Ecto neural progenitor cell (in vitro differentiated cells): ENCODE measurements around the gene LRRC27.

Experiments
- DNase-seq: peaks from one replicate; pipeline ENCODE4 v3.0.0-alpha.2; 2018; ENCODE audit warnings: low spot score

The LRRC27 gene

DNA sequence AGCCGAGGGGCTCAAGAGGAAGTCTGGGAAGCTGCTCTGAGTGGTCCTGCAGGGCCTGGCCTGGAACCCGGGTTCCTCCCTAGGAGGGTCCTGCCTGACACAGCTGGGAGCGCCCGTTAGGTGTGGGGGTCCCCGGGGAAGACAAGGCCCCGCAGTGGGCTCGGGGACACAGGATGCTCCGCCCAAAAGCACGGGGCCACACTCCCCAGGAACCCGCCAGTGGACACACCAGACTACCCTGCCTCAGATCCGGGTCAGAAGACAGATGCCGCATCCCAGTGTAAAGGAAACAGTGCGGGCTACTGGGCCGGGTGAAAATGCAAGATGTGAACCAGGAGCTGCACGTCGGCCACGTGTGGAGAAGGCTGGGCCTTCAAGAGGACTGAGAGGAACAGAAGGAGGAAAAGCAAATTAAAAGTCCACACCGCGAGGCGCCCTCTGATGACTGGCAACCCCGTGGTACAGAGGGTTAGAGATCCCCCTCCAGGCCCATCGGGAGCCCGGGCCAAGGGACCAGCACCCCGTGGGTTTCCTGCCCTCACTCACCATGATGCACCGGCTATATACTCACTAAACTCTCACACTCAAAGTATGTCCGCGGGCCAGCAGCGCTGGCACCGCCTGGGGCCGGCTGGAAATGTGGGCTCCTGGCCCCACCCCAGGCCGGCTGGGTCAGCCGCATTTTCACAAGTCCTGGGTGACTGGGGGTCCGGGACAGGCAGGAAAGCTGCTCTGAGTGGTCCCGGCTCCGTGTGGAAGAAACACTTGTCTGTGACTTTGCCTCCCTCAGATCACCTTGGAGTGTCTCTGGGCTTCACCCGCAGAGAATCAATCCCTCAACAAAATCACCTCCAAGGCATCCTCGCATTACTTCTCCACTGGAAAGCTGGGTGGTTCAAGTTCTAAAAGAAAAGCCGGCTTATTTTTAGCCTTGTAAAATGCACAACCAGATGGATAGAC is 30.3 kb upstream of the LRRC27 start:
- peak; percentile 36 for DNase-seq

- DNase-seq, result no peak
Observed at GRCh38 chr10:132302421-132303310, 29.3 kb upstream of the LRRC27 start.

DNA sequence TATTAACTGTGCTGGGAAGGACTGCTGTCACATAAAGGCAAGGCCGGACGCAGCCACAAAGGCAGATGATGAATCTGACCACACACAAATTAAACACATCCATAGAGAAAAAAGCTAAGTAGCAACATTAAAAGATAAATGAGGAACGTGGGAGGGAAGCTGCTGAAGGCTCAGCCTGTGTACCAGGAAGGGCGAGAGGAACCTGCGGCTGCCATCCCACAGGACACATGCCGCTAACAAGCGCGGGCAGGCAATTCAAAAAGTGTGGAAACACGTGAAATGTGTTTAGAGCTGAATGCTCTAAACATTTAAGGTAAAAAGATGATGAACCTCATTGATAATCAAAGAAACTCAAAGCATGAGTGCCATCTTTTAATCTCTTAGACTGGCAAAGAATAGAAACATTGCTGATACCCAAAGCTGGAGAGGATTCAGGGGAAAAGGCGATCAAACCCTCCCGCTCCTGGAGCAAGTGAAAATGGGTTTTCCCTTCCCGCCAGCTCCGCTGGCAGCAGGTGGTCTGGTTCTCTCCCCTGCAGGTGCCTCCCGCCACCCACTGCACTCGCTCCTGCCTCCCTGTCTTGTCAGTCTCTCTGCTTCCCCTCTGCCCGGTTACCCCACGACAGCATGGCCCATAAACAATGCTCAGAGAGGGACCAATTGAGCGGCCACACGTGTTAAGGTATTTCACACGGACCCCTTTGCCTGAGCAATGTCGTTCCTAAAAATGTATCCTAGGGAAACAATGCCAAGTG is 28.5 kb upstream of the LRRC27 start:
- DNase-seq, result no peak

DNA sequence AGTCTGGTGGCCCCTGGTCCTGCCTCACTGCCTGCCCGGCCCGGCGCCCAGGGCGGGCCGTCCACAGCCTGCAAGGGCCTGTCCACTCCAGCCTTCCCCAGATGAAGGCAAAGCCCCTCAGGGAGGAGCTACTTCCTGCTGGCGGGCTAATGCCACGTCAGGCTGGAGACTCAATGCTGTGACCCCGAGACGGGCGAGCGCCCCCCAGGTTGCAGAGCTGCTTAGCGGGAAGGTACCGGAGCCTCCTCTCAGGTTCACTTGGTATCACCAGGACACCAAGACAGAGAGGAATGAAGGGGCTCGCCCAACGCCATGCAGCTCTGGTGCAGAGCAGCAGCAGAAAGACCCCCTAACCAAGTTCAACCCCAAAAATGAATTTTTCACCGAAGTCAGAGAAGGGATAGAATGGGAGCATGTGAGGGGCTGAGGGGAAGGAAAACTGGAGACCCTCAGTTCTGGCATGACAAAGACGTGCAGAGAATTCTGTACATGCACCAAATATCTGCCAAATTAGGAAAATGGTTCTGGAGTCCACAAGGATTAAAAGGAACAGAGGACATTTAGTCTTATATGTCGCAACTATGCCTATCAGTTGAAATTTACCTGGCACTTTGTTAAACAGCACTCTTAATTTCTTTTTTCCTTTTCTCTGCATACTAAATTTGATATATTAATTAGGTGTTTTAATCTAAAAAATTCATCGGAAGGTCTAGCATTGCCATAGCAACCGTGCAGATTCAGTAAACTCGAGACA is 27.1 kb upstream of the LRRC27 start:
- no peak for DNase-seq

- DNase-seq, result no peak
Observed at GRCh38 chr10:132305654-132306342, 26.2 kb upstream of the LRRC27 start.

DNA sequence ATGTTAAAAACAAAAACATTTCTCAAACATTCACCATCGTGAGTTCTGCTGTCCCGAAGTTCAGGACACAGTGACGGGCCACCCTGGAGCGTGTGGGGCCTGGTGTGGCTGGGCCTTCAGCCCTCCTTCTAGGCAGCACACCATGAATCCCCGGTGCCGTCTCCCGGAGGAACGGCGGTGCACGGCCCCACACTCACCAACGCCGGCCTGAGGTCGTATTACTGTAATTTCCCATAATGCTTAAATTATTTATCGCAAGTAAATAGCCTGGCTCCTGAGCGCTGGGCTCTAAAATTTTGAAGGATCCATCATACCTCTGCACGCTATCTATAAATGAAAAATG is 25.7 kb upstream of the LRRC27 start:
- DNase-seq, result no peak

- DNase-seq, result peak; percentile 76
Observed at GRCh38 chr10:132306864-132307751, 24.9 kb upstream of the LRRC27 start.

DNA sequence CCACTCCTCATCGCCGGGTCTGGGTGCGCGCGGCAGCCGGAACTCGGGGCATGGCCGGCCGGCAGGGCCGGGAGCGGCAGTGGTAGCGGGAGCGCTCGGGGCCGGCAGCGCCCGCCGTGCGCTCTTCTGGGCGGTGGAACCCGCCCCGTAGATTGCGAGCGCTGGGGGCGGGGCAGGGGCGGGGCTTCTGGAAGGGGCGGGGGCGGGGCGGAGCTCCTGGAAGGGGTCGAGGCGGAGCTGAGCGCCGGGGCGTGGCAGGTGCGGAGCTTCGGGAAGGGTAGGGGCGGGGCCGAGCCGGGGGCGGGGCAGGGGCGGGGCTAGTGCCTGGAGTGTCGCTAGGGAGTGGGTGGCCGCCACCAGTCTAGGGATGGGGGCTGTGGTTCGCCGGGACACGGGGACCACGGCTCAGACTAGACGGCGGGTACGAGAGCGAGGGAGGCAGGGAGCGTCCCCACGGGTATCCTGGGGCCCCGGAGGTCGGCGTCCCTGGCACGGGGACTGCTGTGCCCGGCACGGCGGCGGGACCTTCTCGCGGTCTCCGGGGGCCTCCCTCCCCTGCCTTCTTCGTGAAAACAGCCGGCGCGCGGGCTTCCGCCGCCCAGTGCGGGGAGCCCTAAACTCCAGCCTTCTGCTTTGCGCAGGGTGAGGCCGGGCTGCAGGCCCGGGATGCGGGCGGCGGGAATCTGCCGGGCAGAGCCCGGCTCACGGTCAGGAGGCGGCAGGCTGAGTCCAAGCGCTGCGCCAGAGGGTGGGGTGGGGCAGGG is 24.0 kb upstream of the LRRC27 start, which contains the start of gene STK32C:
Gene STK32C (minus strand): TSS at position 128 of the 764 bp plus-strand sequence. CDS start 117 bp downstream, at position 11.
- DNase-seq, result peak; percentile 97

- no peak for DNase-seq
Observed at GRCh38 chr10:132308587-132309470, 23.2 kb upstream of the LRRC27 start.

GRCh38 chr10:132309471-132309865 is 22.5 kb upstream of the LRRC27 start:
- no peak for DNase-seq

DNA sequence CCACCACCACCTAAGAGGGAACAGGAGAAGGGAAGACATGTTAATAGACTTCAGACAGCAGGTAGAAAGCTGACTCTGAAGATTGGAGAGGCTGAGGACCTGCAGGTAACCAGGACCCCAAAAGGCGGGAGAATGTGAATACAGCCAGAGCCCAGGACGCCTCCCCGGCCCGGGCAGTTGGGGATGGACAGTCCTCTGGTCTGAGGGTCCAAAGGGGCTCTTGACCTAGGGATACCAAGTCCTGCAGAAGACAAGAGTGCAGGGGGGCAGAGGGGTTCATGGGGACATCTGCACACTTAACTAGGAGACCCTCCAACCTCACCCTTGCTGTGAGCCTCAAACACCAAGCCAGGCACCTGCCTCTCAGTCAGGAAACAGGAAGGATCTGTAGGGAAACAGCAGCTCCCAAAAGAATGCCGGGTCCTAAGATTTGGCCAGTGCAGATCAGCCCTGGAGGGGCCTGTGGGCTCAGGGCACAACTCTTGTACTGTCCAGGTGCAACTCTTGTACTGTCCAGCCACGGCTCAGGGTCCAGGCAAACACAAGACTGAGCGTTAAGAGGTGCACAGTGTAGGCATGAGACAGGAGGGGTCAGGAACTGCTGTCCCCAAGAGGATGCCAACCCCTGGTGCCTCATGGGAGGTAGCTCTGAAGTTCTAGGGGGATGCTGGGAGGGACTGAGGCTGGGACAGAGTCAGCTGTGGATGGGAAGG is 22.0 kb upstream of the LRRC27 start:
- no peak for DNase-seq

DNA sequence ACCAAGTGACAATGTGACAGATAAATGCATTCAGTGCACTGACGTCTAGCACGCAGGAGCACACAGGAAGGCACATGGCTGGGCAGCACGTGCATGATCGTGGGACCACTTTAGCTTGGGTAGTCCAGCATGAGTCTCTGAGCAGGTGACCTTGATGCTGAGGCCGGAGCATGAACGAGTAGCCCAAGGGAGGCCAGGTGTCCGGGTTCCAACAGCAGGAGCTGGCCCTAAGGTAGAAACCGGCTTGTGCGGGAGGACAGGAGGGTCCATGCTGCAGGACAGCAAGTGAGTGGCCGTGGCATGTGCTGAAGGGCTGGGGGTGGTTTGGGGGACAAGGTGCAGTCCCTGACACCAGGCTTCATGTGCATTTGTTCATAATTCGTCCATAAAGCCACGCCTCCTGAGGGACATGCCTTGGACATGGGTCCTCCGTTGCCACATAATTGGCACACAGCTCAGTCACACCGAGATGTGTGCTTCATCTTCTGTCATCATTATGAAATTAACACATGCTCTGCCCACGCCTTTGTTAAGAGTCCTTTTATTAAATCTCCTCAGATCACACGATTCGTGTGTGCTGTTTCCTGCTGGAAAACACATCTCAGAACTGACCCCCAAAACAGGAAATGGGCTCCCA is 21.2 kb upstream of the LRRC27 start:
- no peak for DNase-seq

GRCh38 chr10:132311338-132311939 is 20.6 kb upstream of the LRRC27 start:
- no peak for DNase-seq

- DNase-seq, result no peak
Observed at GRCh38 chr10:132313305-132313704, 18.7 kb upstream of the LRRC27 start.

- no peak for DNase-seq
Observed at GRCh38 chr10:132313865-132314264, 18.1 kb upstream of the LRRC27 start.

GRCh38 chr10:132314336-132314735 is 17.7 kb upstream of the LRRC27 start:
- no peak for DNase-seq
